ENCODE data around the gene GALNT9.

GRCh38 chr12:132251741-132252490, 77.5 kb downstream of the GALNT9 start:
- TF ChIP-seq POLR2AphosphoS5 (IDR thresholded peaks at IDR 0.05; ENCODE audit: low read depth, low read length) (no peak), CTCF (IDR thresholded peaks at IDR 0.05) (no peak), RAD21 (IDR thresholded peaks at IDR 0.05; ENCODE audit: low read length) (no peak), TAF1 (IDR thresholded peaks at IDR 0.05; ENCODE audit: borderline replicate concordance, low read depth, low read length) (no peak)

Measured in SK-N-SH (cell line).